ENCODE data around the gene PABPN1L.

Gene PABPN1L

GRCh38 chr16:88886420-88886844 is 20.0 kb upstream of the PABPN1L start:
- H4K20me1 ChIP-seq (ENCODE audit: low read depth, low read length), result no peaks in the 10 kb centered on the region
- TF ChIP-seq EZH2phosphoT487 (conservative IDR thresholded peaks at IDR 0.05; ENCODE audit: low read length) (no peak), CTCF (IDR thresholded peaks at IDR 0.05; ENCODE audit: insufficient read depth, low read length, poor library complexity, severe bottlenecking) (no peak)
- no peak overlapping the region for H3K9ac ChIP-seq (ENCODE audit: low read length)
- H3F3A ChIP-seq (ENCODE audit: insufficient read depth), result no peaks in the 10 kb centered on the region
- no peaks in the 10 kb centered on the region for H3K9me3 ChIP-seq (ENCODE audit: insufficient read depth, low read length)
- peaks cover 3% of the 10 kb centered on the region; the same call in 1 of the 2 replicates for H3K36me3 ChIP-seq (ENCODE audit: low read length)
- no peak overlapping the region for H3K27ac ChIP-seq (ENCODE audit: low read depth, low read length)
- no peaks in the 10 kb centered on the region for H3K9me2 ChIP-seq (replicated peaks; ENCODE audit: insufficient read depth, low read length)
- no peaks in the 10 kb centered on the region for H3K27me3 ChIP-seq (ENCODE audit: low read length)
- no peak overlapping the region for H3K4me2 ChIP-seq (ENCODE audit: low read depth, low read length, poor library complexity, severe bottlenecking)
- H3K79me2 ChIP-seq (ENCODE audit: insufficient read depth, low read length), result no peaks in the 10 kb centered on the region
- no peak overlapping the region for H2AFZ ChIP-seq (ENCODE audit: low read depth, low read length, severe bottlenecking)
- no peak overlapping the region for H3K4me3 ChIP-seq (ENCODE audit: insufficient read depth, low read length, poor library complexity, severe bottlenecking)

- H3K9me2 ChIP-seq (replicated peaks; ENCODE audit: insufficient read depth, low read length), result no peaks in the 10 kb centered on the region
- H3F3A ChIP-seq (ENCODE audit: insufficient read depth), result no peaks in the 10 kb centered on the region
- H3K27me3 ChIP-seq (ENCODE audit: low read length), result no peaks in the 10 kb centered on the region
- no peak overlapping the region for H2AFZ ChIP-seq (ENCODE audit: low read depth, low read length, severe bottlenecking)
- H3K79me2 ChIP-seq (ENCODE audit: insufficient read depth, low read length), result no peaks in the 10 kb centered on the region
- no peaks in the 10 kb centered on the region for H3K9me3 ChIP-seq (ENCODE audit: insufficient read depth, low read length)
- no peaks in the 10 kb centered on the region for H4K20me1 ChIP-seq (ENCODE audit: low read depth, low read length)
- no peak overlapping the region for H3K27ac ChIP-seq (ENCODE audit: low read depth, low read length)
- TF ChIP-seq CTCF (IDR thresholded peaks at IDR 0.05; ENCODE audit: insufficient read depth, low read length, poor library complexity, severe bottlenecking) (no peak), EZH2phosphoT487 (conservative IDR thresholded peaks at IDR 0.05; ENCODE audit: low read length) (no peak)
- H3K9ac ChIP-seq (ENCODE audit: low read length), result no peak overlapping the region
- H3K4me3 ChIP-seq (ENCODE audit: insufficient read depth, low read length, poor library complexity, severe bottlenecking), result no peak overlapping the region
- H3K4me2 ChIP-seq (ENCODE audit: low read depth, low read length, poor library complexity, severe bottlenecking), result no peak overlapping the region
- H3K36me3 ChIP-seq (ENCODE audit: low read length), result peaks cover 3% of the 10 kb centered on the region; the same call in 1 of the 2 replicates
These were observed 19.3 kb upstream of the PABPN1L start for GRCh38 chr16:88885693-88886280.

GRCh38 chr16:88884569-88885271 is 18.3 kb upstream of the PABPN1L start:
- TF ChIP-seq EZH2phosphoT487 (conservative IDR thresholded peaks at IDR 0.05; ENCODE audit: low read length), result no peak
- Histone ChIP-seq H3K4me3 (ENCODE audit: insufficient read depth, low read length, poor library complexity, severe bottlenecking) (no peak overlapping the region), H3K9me2 (replicated peaks; ENCODE audit: insufficient read depth, low read length) (no peaks in the 10 kb centered on the region), H3K79me2 (ENCODE audit: insufficient read depth, low read length) (no peaks in the 10 kb centered on the region), H2AFZ (ENCODE audit: low read depth, low read length, severe bottlenecking) (no peak overlapping the region), H4K20me1 (ENCODE audit: low read depth, low read length) (no peaks in the 10 kb centered on the region), H3K4me2 (ENCODE audit: low read depth, low read length, poor library complexity, severe bottlenecking) (no peak overlapping the region), H3K9ac (ENCODE audit: low read length) (no peak overlapping the region), H3F3A (ENCODE audit: insufficient read depth) (no peaks in the 10 kb centered on the region), H3K27me3 (ENCODE audit: low read length) (no peaks in the 10 kb centered on the region), H3K27ac (ENCODE audit: low read depth, low read length) (no peak overlapping the region), H3K9me3 (ENCODE audit: insufficient read depth, low read length) (no peaks in the 10 kb centered on the region), H3K36me3 (ENCODE audit: low read length) (peaks cover 3% of the 10 kb centered on the region; the same call in 1 of the 2 replicates)

GRCh38 chr16:88883946-88884345 is 17.5 kb upstream of the PABPN1L start:
- no peak overlapping the region for H3K4me3 ChIP-seq (ENCODE audit: insufficient read depth, low read length, poor library complexity, severe bottlenecking)
- H3K27ac ChIP-seq (ENCODE audit: low read depth, low read length), result no peak overlapping the region
- no peaks in the 10 kb centered on the region for H3K79me2 ChIP-seq (ENCODE audit: insufficient read depth, low read length)
- peaks cover 3% of the 10 kb centered on the region; the same call in 1 of the 2 replicates for H3K36me3 ChIP-seq (ENCODE audit: low read length)
- no peak overlapping the region for H2AFZ ChIP-seq (ENCODE audit: low read depth, low read length, severe bottlenecking)
- no peaks in the 10 kb centered on the region for H3K9me3 ChIP-seq (ENCODE audit: insufficient read depth, low read length)
- no peaks in the 10 kb centered on the region for H3F3A ChIP-seq (ENCODE audit: insufficient read depth)
- no peak overlapping the region for H3K9ac ChIP-seq (ENCODE audit: low read length)
- no peaks in the 10 kb centered on the region for H3K27me3 ChIP-seq (ENCODE audit: low read length)
- H3K9me2 ChIP-seq (replicated peaks; ENCODE audit: insufficient read depth, low read length), result no peaks in the 10 kb centered on the region
- no peaks in the 10 kb centered on the region for H4K20me1 ChIP-seq (ENCODE audit: low read depth, low read length)
- no peak overlapping the region for H3K4me2 ChIP-seq (ENCODE audit: low read depth, low read length, poor library complexity, severe bottlenecking)
- no peak for TF ChIP-seq EZH2phosphoT487 (conservative IDR thresholded peaks at IDR 0.05; ENCODE audit: low read length)
